Lower leg skin (tissue), 3 donors: ENCODE data around the gene FBLN1.

ENCODE experiments used
- CTCF ChIP-seq, 3 donors: fragments of 450-650 bp; IDR thresholded peaks; one replicate each; pipeline ENCODE4 v1.5.1; 2016; ENCODE audit warnings: antibody characterized with exemption in 3 of 3, mild to moderate bottlenecking in 3 of 3, moderate library complexity in 2 of 3
- POLR2A ChIP-seq, 2 donors: fragments of 450-650 bp; IDR thresholded peaks; one replicate each; pipeline ENCODE4 v1.6.1; 2016 to 2017; ENCODE audit warnings: antibody characterized with exemption in 2 of 2, mild to moderate bottlenecking in 1 of 2, moderate library complexity in 1 of 2

- TF ChIP-seq CTCF (IDR thresholded peaks at IDR 0.05) (no peak), POLR2A (IDR thresholded peaks at IDR 0.05) (no peak)
These were observed 37.4 kb downstream of the FBLN1 start for GRCh38 chr22:45540122-45540521.
